HEK293 (cell line): ENCODE results near the gene PFKM.
"Not testable (repeated sequence)": the region's sequence is repeated elsewhere in the genome, so short reads cannot be mapped to it uniquely, and the experiment has no call there.

ENCODE experiments used
- CTCF ChIA-PET: fragments of 350-600 bp; formaldehyde crosslinking; extraction: SDS; loops from one replicate; lab custom pipeline; 2021; ENCODE audit warnings: antibody characterized with exemption; lab: Yijun Ruan, JAX
- POLR2A ChIA-PET: fragments of 300-600 bp; formaldehyde crosslinking; extraction: SDS; loops from one replicate; lab custom pipeline; 2020; ENCODE audit warnings: antibody characterized with exemption, inconsistent platforms; lab: Yijun Ruan, JAX
- H3K27ac ChIP-seq: fragments of 200-500 bp; sonication (Bioruptor generic); 2 replicates; pipeline ENCODE4 v1.5.1; 2014; ENCODE audit warnings: low read depth, low read length, control low read depth, inconsistent platforms; ENCODE audit errors: extremely low read depth
- H3K36me3 ChIP-seq, 2 experiments: fragments of 200-500 bp in 1 of 2; sonication (Bioruptor generic) in 1 of 2; 1 replicate in 1 of 2; 2 replicates in 1 of 2; pipeline ENCODE4 v1.5.1; 2014 to 2017; ENCODE audit warnings: inconsistent platforms in 2 of 2, low read length in 2 of 2; ENCODE audit not compliant: control insufficient read depth in 2 of 2, insufficient read depth in 1 of 2
- H3K4me1 ChIP-seq: fragments of 200-500 bp; sonication (Bioruptor generic); 2 replicates; pipeline ENCODE4 v1.5.1; 2014; ENCODE audit warnings: mild to moderate bottlenecking, low read length, inconsistent platforms; ENCODE audit not compliant: control insufficient read depth, insufficient read depth
- H3K4me3 ChIP-seq: 2 replicates; pipeline ENCODE4 v1.5.1; 2011; ENCODE audit warnings: low read depth, mild to moderate bottlenecking, control low read depth, low read length, moderate library complexity
- H3K9me3 ChIP-seq: fragments of 200-500 bp; sonication (Bioruptor generic); 2 replicates; pipeline ENCODE4 v1.5.1; 2014; ENCODE audit warnings: low read depth, low read length, inconsistent platforms; ENCODE audit not compliant: control insufficient read depth, insufficient read depth
- GFI1B ChIP-seq: fragments of 450-650 bp; formaldehyde crosslinking; IDR thresholded peaks from 2 replicates; pipeline ENCODE4 v1.5.1; 2016; ENCODE audit warnings: missing biosample characterization, missing genetic modification characterization
- INSM2 ChIP-seq: fragments of 450-650 bp; formaldehyde crosslinking; IDR thresholded peaks from 2 replicates; pipeline ENCODE4 v1.5.1; 2016; ENCODE audit warnings: missing biosample characterization, missing genetic modification characterization
- KLF10 ChIP-seq: fragments of 450-650 bp; IDR thresholded peaks from 2 replicates; pipeline ENCODE4 v1.5.1; 2018; ENCODE audit warnings: missing biosample characterization, mild to moderate bottlenecking, missing genetic modification characterization
- PRDM6 ChIP-seq: fragments of 450-650 bp; formaldehyde crosslinking; IDR thresholded peaks from 2 replicates; pipeline ENCODE4 v1.5.1; 2017; ENCODE audit warnings: missing biosample characterization, missing genetic modification characterization
- REPIN1 ChIP-seq: fragments of 450-650 bp; formaldehyde crosslinking; IDR thresholded peaks from 2 replicates; pipeline ENCODE4 v1.5.1; 2017; ENCODE audit warnings: missing biosample characterization, missing genetic modification characterization, low read depth
- SETDB1 ChIP-seq: IDR thresholded peaks from one replicate; pipeline ENCODE4 v1.6.1; 2017; ENCODE audit warnings: mild to moderate bottlenecking, low read length, moderate library complexity, mixed read lengths; ENCODE audit not compliant: insufficient read length
- YY2 ChIP-seq: fragments of 450-650 bp; formaldehyde crosslinking; IDR thresholded peaks from 2 replicates; pipeline ENCODE4 v1.5.1; 2016; ENCODE audit warnings: missing biosample characterization, missing genetic modification characterization
- ZBTB1 ChIP-seq: fragments of 450-650 bp; formaldehyde crosslinking; IDR thresholded peaks from 2 replicates; pipeline ENCODE4 v1.5.1; 2016; ENCODE audit warnings: missing biosample characterization, missing genetic modification characterization
- ZBTB6 ChIP-seq: fragments of 450-650 bp; formaldehyde crosslinking; IDR thresholded peaks from 2 replicates; pipeline ENCODE4 v1.5.1; 2017; ENCODE audit warnings: missing biosample characterization, missing genetic modification characterization
- ZEB2 ChIP-seq: fragments of 450-650 bp; formaldehyde crosslinking; IDR thresholded peaks from 2 replicates; pipeline ENCODE4 v1.5.1; 2016; ENCODE audit warnings: missing biosample characterization, missing genetic modification characterization
- ZNF169 ChIP-seq: fragments of 450-650 bp; formaldehyde crosslinking; IDR thresholded peaks from 2 replicates; pipeline ENCODE4 v1.5.1; 2016; ENCODE audit warnings: missing biosample characterization, missing genetic modification characterization
- ZNF175 ChIP-seq: fragments of 450-650 bp; formaldehyde crosslinking; IDR thresholded peaks from 2 replicates; pipeline ENCODE4 v1.5.1; 2016; ENCODE audit warnings: missing biosample characterization, missing genetic modification characterization
- ZNF202 ChIP-seq: fragments of 450-650 bp; formaldehyde crosslinking; IDR thresholded peaks from 2 replicates; pipeline ENCODE4 v1.5.1; 2016; ENCODE audit warnings: missing biosample characterization, missing genetic modification characterization, borderline replicate concordance
- ZNF211 ChIP-seq: fragments of 450-650 bp; formaldehyde crosslinking; IDR thresholded peaks from 2 replicates; pipeline ENCODE4 v1.5.1; 2016; ENCODE audit warnings: low read depth, missing biosample characterization, missing genetic modification characterization
- ZNF223 ChIP-seq: fragments of 450-650 bp; formaldehyde crosslinking; IDR thresholded peaks from 2 replicates; pipeline ENCODE4 v1.5.1; 2016; ENCODE audit warnings: missing biosample characterization, missing genetic modification characterization
- ZNF354C ChIP-seq: fragments of 450-650 bp; formaldehyde crosslinking; IDR thresholded peaks from 2 replicates; pipeline ENCODE4 v1.5.1; 2016; ENCODE audit warnings: missing biosample characterization, missing genetic modification characterization, low read depth, borderline replicate concordance
- ZNF37A ChIP-seq: fragments of 450-650 bp; IDR thresholded peaks from 2 replicates; pipeline ENCODE4 v1.5.1; 2018; ENCODE audit warnings: missing biosample characterization, missing genetic modification characterization
- ZNF391 ChIP-seq: fragments of 450-650 bp; formaldehyde crosslinking; IDR thresholded peaks from 2 replicates; pipeline ENCODE4 v1.5.1; 2016; ENCODE audit warnings: low read depth, missing biosample characterization, missing genetic modification characterization, borderline replicate concordance
- ZNF423 ChIP-seq: fragments of 450-650 bp; formaldehyde crosslinking; IDR thresholded peaks from 2 replicates; pipeline ENCODE4 v1.5.1; 2016; ENCODE audit warnings: missing biosample characterization, missing genetic modification characterization
- ZNF521 ChIP-seq: fragments of 450-650 bp; formaldehyde crosslinking; IDR thresholded peaks from 2 replicates; pipeline ENCODE4 v1.5.1; 2017; ENCODE audit warnings: missing biosample characterization, mild to moderate bottlenecking, missing genetic modification characterization
- ZNF549 ChIP-seq: fragments of 450-650 bp; IDR thresholded peaks from 2 replicates; pipeline ENCODE4 v1.5.1; 2018; ENCODE audit warnings: missing biosample characterization, missing genetic modification characterization, mild to moderate bottlenecking, inconsistent platforms, moderate library complexity
- ZNF639 ChIP-seq: fragments of 450-650 bp; formaldehyde crosslinking; IDR thresholded peaks from 2 replicates; pipeline ENCODE4 v1.5.1; 2016; ENCODE audit warnings: missing biosample characterization, missing genetic modification characterization
- ZNF654 ChIP-seq: fragments of 450-650 bp; formaldehyde crosslinking; IDR thresholded peaks from 2 replicates; pipeline ENCODE4 v1.5.1; 2016; ENCODE audit warnings: low read depth, missing biosample characterization, missing genetic modification characterization
- ZNF670 ChIP-seq: fragments of 450-650 bp; formaldehyde crosslinking; IDR thresholded peaks from 2 replicates; pipeline ENCODE4 v1.5.1; 2016; ENCODE audit warnings: missing biosample characterization, missing genetic modification characterization, low read depth
- ZNF704 ChIP-seq: fragments of 450-650 bp; formaldehyde crosslinking; IDR thresholded peaks from 2 replicates; pipeline ENCODE4 v1.5.1; 2016; ENCODE audit warnings: missing biosample characterization, missing genetic modification characterization

PFKM gene

GRCh38 chr12:48145981-48146380, 26.8 kb downstream of the PFKM start:
- TF ChIP-seq ZNF639 (tag by site-specific recombination) (no peak), YY2 (tag by site-specific recombination) (no peak), KLF10 (tag by site-specific recombination) (no peak), ZNF704 (no peak), ZNF654 (no peak), ZNF423 (no peak), ZNF211 (tag by site-specific recombination) (no peak), ZNF391 (no peak), ZBTB6 (tag by site-specific recombination) (no peak), ZEB2 (tag by site-specific recombination) (no peak), ZNF37A (tag by site-specific recombination) (no peak), ZNF223 (no peak), ZNF521 (tag by site-specific recombination) (no peak), ZNF202 (tag by site-specific recombination) (no peak), ZNF549 (tag by site-specific recombination) (no peak), ZNF670 (no peak), REPIN1 (tag by site-specific recombination) (no peak), SETDB1 (no peak), PRDM6 (tag by site-specific recombination) (no peak)
- Histone ChIP-seq H3K4me1 (peaks cover 4% of the 10 kb centered on the region; the same call in 1 of the 2 replicates), H3K4me3 (no peak overlapping the region), H3K36me3 (peaks cover 19 to 94% of the 10 kb centered on the region in 2 experiments), H3K9me3 (no peaks in the 10 kb centered on the region), H3K27ac (no peak overlapping the region)
- ChIA-PET CTCF (interaction anchor here (0.6 to 3.2 kb wide), 3 partner anchors 11 to 986 kb away, joined by 3 to 12 read pairs (median 3); partner anchors contain the start of gene ASB8), POLR2A (interaction anchor here (1.1 kb wide), 1 partner anchor 12 kb away, joined by 4 read pairs; the partner anchor contains the start of gene ASB8)

- H3K36me3 ChIP-seq = peaks cover 23 to 70% of the 10 kb centered on the region in 2 experiments
- ChIA-PET CTCF (interaction anchor here (0.8 to 1.5 kb wide), 3 partner anchors 13 to 188 kb away, joined by 3 to 13 read pairs (median 3); partner anchors contain the start of gene TMEM106C), POLR2A (no interaction called here)
- H3K9me3 ChIP-seq = no peaks in the 10 kb centered on the region
- peaks cover 1% of the 10 kb centered on the region; the same call in 1 of the 2 replicates for H3K4me1 ChIP-seq
- H3K4me3 ChIP-seq = no peak overlapping the region
- H3K27ac ChIP-seq = no peak overlapping the region
- no peak for TF ChIP-seq ZNF654
- TF ChIP-seq ZNF169 (tag by site-specific recombination) = no peak
- no peak for TF ChIP-seq ZNF175 (tag by site-specific recombination)
- no peak for TF ChIP-seq INSM2 (tag by site-specific recombination)
- TF ChIP-seq ZNF354C (tag by site-specific recombination) = no peak
- no peak for TF ChIP-seq GFI1B (tag by site-specific recombination)
- no peak for TF ChIP-seq YY2 (tag by site-specific recombination)
- TF ChIP-seq ZBTB1 = no peak
Observed at GRCh38 chr12:48151103-48151771, 32.1 kb downstream of the PFKM start.

GRCh38 chr12:48155786-48156185, 36.6 kb downstream of the PFKM start:
- CTCF ChIA-PET = interaction anchor here (1.2 kb wide), 1 partner anchor 10 kb away, joined by 5 read pairs; no protein-coding TSS in a partner anchor
- H3K9me3 ChIP-seq, POLR2A ChIA-PET, H3K27ac ChIP-seq, H3K4me3 ChIP-seq, H3K4me1 ChIP-seq: not testable (repeated sequence)
- H3K36me3 ChIP-seq = peaks cover 12 to 31% of the 10 kb centered on the region in 2 experiments
